Articular chondrocyte of knee joint (primary cell): ENCODE data around the gene ITPK1. TPM values are rescaled to one million over a fixed set of nuclear protein-coding genes. Genes with fewer than 3 reads are reported as not detected.

Experiments
- total RNA-seq: library from RNA; depleted of rRNA; stranded (reverse); fragments of >200 nt; gene quantifications from 2 replicates; pipeline ENCODE4 v1.2.3, GENCODE V29; 2012

The ITPK1 gene
- total RNA-seq = 18.0 and 18.1 TPM in 2 replicates

DNA sequence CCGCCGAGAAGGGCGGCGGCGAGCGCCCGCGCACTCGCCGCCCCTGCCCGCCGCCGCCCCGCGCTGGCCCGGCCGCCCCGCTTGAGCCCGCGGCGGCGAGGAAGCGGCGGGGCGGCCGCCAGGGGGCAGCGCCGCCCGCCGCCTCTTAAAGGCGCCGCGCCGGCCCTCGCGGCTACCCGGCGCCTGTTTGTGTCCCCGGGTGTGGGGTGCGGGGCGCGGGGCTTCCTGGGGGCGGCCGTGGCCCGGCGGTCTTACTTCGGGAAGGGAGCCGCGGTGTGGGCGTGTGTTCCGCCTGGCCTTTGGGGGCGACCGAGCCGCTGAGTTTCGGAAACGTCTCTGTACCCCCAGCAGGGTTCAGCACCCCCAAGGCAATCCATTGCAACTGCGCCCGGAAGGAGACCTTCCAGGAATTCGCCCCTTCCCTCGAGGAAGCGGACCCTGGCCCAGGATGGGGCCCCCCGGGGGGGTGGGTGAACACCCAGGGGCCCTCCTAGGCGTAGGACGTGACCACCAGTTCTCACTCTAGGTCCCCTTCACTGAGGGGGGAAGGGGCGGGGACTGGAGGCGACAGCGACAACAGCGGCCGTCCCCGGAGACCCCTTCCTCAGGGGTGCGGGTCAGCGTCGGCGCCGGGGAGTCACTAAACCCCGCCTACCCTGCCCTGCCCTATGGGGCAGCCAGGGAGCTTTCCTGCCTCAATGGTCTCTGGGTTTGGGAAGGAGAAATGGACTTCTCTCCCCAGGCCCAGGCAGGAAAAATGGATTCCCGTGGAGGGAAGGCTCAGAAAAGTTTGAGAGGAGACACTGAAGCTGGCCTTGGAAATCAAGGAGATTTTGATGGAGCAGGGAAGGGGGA lies at the start of gene ITPK1:
Gene ITPK1 (minus strand): TSS at position 105 of the 855 bp plus-strand sequence. CDS start 762 bp downstream, outside the sequence.

DNA sequence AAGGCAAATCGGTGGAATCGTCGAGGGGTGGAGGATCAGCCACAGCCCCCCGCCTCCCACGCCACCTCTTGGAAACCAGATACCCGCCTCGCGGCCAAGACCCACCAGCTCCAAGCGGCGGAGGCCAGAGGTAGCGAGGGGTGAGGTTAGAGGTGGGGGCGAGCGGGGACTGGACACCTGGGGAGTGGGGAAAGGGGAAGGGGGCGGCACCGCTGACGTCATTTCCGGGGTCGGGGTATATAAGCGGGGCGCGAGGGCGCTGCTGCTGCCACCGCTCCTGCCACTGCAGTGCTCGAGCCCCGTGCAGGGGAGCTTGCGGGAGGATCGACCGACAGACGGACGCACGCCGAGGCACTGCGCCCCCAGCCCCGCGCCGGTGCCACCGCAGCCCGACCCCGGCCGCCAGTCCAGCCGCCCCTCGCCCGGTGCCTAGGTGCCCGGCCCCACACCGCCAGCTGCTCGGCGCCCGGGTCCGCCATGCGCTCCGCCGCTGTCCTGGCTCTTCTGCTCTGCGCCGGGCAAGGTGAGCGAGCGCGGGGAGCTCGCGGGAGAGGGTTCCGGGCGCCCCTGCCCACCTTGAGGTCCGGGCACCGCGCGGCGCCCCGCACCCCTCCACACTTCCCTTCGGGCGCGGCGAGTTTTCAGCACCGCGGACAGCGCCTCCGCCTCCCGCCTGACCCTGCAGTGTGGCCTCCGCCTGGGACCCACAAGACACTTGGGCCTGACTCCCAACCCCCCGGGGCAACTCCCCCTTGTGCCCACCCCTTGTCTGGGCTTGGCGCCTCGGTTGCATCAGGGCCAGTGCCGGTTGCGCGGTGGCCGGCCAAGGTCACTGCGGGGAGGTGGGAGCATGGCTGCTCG lies 192.6 kb downstream of the ITPK1 start, which contains the start of gene CHGA:
Gene CHGA (plus strand): TSS at position 268 of the 861 bp plus-strand sequence. CDS start 210 bp downstream, at position 478.

Other genes with a start within 250 kb of the ITPK1 start
- not detected in 2 replicates for gene CHGA, start 192.8 kb downstream of the ITPK1 start, total RNA-seq
- 10.7 and 12.2 TPM in 2 replicates for gene MOAP1, start 69.0 kb upstream of the ITPK1 start, total RNA-seq
- gene LYSET, start 69.4 kb upstream of the ITPK1 start, total RNA-seq = 8.9 and 12.3 TPM in 2 replicates
- gene GON7, start 91.1 kb upstream of the ITPK1 start, total RNA-seq = 14.6 and 19.2 TPM in 2 replicates
- gene UBR7, start 91.3 kb upstream of the ITPK1 start, total RNA-seq = 27.2 and 35.2 TPM in 2 replicates
- gene BTBD7, start 217.1 kb upstream of the ITPK1 start, total RNA-seq = 40.6 and 40.9 TPM in 2 replicates
- not detected in 2 replicates for gene COX8C, start 231.3 kb upstream of the ITPK1 start, total RNA-seq